Calu3 (cell line): ENCODE data around the gene MACROD2. TPM values are rescaled to one million over a fixed set of nuclear protein-coding genes. Genes with fewer than 3 reads are reported as not detected.

Experiments used
- BruUV-seq: library from RNA; stranded (reverse); fragments of 400-500 nt; replicated peaks from 2 replicates; lab custom pipeline; 2021; lab: Mats Ljungman, UMichigan
- CTCF ChIA-PET: fragments of 300-600 bp; sonication (Branson Sonifier 250); formaldehyde crosslinking; loops from one replicate; lab custom pipeline; 2022; ENCODE audit warnings: antibody characterized with exemption; lab: Charles Lee
- DNase-seq: peaks from one replicate; pipeline ENCODE4 v3.0.0; 2022
- H3K27ac Mint-ChIP-seq: one replicate; pipeline ENCODE4 v1.8.0; 2022; ENCODE audit warnings: mixed read lengths; ENCODE audit not compliant: unreplicated experiment
- H3K27me3 Mint-ChIP-seq: one replicate; pipeline ENCODE4 v1.8.0; 2022; ENCODE audit warnings: mixed read lengths; ENCODE audit not compliant: unreplicated experiment
- H3K36me3 Mint-ChIP-seq: one replicate; pipeline ENCODE4 v1.8.0; 2022; ENCODE audit warnings: mild to moderate bottlenecking, moderate library complexity, mixed read lengths; ENCODE audit not compliant: insufficient read depth, unreplicated experiment
- H3K4me1 Mint-ChIP-seq: one replicate; pipeline ENCODE4 v1.8.0; 2022; ENCODE audit warnings: mild to moderate bottlenecking, low read depth, mixed read lengths; ENCODE audit not compliant: unreplicated experiment
- H3K4me3 Mint-ChIP-seq: one replicate; pipeline ENCODE4 v1.8.0; 2022; ENCODE audit warnings: mild to moderate bottlenecking, low read depth, moderate library complexity, mixed read lengths; ENCODE audit not compliant: unreplicated experiment
- H3K9me3 Mint-ChIP-seq: one replicate; pipeline ENCODE4 v1.8.0; 2022; ENCODE audit warnings: low read depth, mixed read lengths; ENCODE audit not compliant: unreplicated experiment
- intact Hi-C: fragments of 100-400 bp; cut with micrococcal nuclease; formaldehyde crosslinking; loops from one replicate; pipeline ENCODE4 v1.10.0; 2022; ENCODE audit not compliant: unreplicated experiment
- total RNA-seq: library from RNA; stranded (reverse); gene quantifications from 2 replicates; pipeline ENCODE4 v1.2.3, GENCODE V29; 2022
- TF ChIP-seq, protein P1 (sequence below): fragments of 200-600 bp; IDR thresholded peaks from one replicate; pipeline ENCODE4 v1.8.0; 2022; ENCODE audit warnings: antibody characterized with exemption; ENCODE audit not compliant: unreplicated experiment

MACROD2 gene
- total RNA-seq, 1 experiment from 2014 or later = 29.4 TPM

DNA sequence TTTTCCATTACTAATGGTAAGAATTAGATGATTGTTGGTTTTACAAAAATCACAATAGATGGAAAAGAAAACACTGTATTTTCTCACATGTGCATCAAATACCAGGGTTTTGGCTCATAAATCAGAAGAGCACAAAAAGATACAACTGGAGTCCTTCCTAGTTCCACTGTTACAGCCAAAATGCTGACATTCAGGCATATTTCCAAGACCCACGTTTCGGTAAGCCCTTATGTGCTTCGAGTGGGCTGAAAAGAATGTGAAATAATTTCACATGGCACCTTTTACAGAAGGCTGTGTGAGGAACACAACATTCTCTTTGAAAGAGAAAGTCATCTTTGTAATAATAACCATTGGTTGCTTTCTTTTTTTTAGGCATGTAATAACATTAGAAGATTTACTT is 668.8 kb downstream of the MACROD2 start:
- CTCF ChIA-PET = no interaction called here
- BruUV-seq = no TSS peak
- Mint-ChIP-seq H3K27ac (no peak overlapping the region), H3K27me3 (no peaks in the 10 kb centered on the region), H3K4me3 (no peak overlapping the region), H3K4me1 (no peaks in the 10 kb centered on the region), H3K9me3 (no peaks in the 10 kb centered on the region), H3K36me3 (no peaks in the 10 kb centered on the region)
- DNase-seq = no peak
- intact Hi-C loops = no loop called here
- TF ChIP-seq, protein P1, sequence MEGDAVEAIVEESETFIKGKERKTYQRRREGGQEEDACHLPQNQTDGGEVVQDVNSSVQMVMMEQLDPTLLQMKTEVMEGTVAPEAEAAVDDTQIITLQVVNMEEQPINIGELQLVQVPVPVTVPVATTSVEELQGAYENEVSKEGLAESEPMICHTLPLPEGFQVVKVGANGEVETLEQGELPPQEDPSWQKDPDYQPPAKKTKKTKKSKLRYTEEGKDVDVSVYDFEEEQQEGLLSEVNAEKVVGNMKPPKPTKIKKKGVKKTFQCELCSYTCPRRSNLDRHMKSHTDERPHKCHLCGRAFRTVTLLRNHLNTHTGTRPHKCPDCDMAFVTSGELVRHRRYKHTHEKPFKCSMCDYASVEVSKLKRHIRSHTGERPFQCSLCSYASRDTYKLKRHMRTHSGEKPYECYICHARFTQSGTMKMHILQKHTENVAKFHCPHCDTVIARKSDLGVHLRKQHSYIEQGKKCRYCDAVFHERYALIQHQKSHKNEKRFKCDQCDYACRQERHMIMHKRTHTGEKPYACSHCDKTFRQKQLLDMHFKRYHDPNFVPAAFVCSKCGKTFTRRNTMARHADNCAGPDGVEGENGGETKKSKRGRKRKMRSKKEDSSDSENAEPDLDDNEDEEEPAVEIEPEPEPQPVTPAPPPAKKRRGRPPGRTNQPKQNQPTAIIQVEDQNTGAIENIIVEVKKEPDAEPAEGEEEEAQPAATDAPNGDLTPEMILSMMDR = no peak

DNA sequence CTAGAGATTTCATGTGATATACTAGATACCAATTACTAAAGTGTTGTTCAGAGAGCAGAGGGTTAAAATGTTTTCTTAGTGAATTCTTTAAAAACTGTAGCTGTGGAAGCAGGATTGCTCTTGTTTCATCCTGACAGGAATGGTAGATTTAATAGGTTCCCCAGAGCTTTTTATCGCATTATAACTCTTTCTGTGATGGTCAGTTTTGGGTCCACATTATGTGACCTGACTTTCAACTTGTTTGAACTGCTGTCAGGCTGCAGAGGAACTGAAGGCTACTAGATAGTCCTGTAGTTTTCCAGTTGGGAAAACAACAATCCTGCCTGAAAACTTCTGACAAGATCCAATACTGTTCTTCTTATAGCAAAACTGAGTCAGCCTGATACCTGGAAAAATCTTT is 671.4 kb downstream of the MACROD2 start:
- intact Hi-C loops = no loop called here
- Mint-ChIP-seq H3K27me3 (no peaks in the 10 kb centered on the region), H3K27ac (no peak overlapping the region), H3K9me3 (no peaks in the 10 kb centered on the region), H3K4me3 (no peak overlapping the region), H3K36me3 (no peaks in the 10 kb centered on the region), H3K4me1 (no peaks in the 10 kb centered on the region)
- BruUV-seq = no TSS peak
- CTCF ChIA-PET = no interaction called here
- TF ChIP-seq, protein P1 = no peak
- DNase-seq = no peak

DNA sequence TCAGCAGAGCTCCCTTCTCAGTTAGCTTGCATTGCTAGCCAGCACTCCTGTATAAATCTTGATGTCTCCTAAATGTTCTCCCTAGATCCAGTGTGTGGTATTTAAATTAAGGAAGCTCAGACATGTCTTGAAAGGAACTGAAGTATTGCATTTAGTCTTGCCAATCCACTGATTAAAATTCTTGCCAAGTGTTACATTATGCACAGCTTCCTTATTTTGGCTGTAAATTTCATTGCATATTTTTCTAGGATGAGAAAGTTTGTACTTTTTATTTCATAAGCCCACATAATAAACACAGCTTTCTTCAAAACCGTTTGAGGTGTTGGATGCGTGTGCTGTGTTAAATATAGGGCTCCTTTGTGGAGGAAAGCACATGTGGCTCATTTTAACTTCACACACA is 671.9 kb downstream of the MACROD2 start:
- intact Hi-C loops = no loop called here
- Mint-ChIP-seq H3K9me3 (no peaks in the 10 kb centered on the region), H3K4me3 (no peak overlapping the region), H3K27me3 (no peaks in the 10 kb centered on the region), H3K27ac (no peak overlapping the region), H3K4me1 (no peaks in the 10 kb centered on the region), H3K36me3 (no peaks in the 10 kb centered on the region)
- CTCF ChIA-PET = interaction anchor here (1.2 kb wide), 1 partner anchor 330 kb away, joined by 3 read pairs; the partner anchor contains the start of gene FLRT3
- DNase-seq = no peak
- TF ChIP-seq, protein P1 = no peak
- no TSS peak for BruUV-seq

DNA sequence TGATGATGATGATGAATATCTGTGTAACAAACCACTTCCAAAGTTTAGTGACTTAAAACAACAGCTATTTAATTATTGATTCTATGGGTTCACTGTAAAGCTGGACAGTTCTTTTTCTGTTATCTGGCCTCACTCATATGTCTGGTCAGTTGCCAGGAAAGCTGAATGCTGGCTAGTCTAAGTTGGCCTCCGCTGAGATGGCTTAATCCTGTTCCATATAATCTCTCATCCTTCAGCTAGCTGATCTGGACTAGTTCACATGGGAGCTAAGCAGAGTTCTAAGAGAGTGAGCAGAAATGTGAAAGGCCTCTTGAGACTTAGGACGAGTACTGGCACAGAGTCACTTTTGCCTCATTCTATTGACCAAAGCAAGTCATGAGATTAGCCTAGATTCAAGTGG is 676.8 kb downstream of the MACROD2 start:
- BruUV-seq = no TSS peak
- no peaks in the 10 kb centered on the region for H3K4me1 Mint-ChIP-seq
- no peaks in the 10 kb centered on the region for H3K9me3 Mint-ChIP-seq
- intact Hi-C loops = no loop called here
- H3K36me3 Mint-ChIP-seq = no peaks in the 10 kb centered on the region
- CTCF ChIA-PET = no interaction called here
- no peak overlapping the region for H3K27ac Mint-ChIP-seq
- TF ChIP-seq, protein P1 = no peak
- DNase-seq = no peak
- no peak overlapping the region for H3K4me3 Mint-ChIP-seq
- no peaks in the 10 kb centered on the region for H3K27me3 Mint-ChIP-seq
